ENCODE measurements around the gene ZFP69.
"Not testable (repeated sequence)": the region's sequence is repeated elsewhere in the genome, so short reads cannot be mapped to it uniquely, and the experiment has no call there.

ZFP69 gene

DNA sequence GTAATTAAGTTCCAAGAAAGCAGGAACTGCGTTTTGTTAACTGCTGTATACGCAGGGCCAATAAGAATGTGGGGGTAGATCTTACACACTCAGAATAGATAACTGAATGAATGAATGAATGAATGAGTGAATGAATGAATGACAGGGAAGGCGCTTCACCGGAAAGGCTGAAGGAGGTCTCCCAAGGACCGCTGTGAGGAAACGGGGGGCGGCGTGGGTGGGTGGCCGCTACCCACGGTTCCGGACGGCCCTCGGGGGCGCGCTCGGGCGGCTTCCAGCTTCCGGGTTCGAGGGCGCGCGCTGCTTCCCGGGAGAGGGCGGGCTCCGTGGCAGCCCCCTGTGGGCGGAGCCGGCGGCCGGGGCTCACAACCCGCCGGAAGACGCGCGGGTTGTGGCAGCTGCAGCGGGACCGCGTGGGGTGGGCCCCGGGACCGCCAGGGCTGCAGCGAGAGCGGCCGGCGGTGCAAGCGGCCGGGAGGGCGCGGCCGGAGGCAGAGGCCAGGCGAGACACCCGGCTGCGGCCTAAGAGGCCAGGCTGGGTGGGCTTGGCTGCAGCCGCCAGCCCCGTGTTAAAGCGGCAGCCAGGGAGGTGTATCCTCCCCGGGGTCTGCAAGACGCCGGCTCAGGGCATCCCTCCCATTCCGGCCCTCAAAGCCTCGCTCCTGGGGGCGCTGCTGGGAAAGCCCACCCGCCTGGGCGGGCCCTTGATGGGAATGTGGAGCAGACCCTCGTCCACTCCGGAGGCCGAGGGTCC lies at the start of gene ZFP69:
ZFP69 (plus strand) TSS at position 367 of the 754 bp plus-strand sequence. CDS start 2,072 bp downstream, outside the sequence.
- DNase-seq: peak; percentile 79

DNA sequence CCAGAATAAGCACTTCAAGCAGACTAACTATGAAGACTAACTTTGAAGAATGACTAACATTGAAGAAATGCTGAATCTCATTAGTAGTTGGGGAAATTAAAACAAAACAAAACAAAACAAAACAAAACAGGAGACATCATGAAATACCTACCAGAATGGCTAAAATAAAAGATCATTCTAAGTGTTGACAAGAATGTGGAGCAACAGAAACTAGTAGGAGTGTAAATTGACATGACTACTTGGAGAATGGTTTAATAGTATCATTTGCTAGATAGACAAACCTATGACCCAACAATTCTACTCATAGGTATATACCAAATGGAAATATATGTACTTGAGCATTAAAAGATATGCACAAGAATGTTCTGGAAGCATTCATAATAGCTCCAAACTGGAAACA lies 45.7 kb upstream of the ZFP69 start:
- no peak for DNase-seq

DNA sequence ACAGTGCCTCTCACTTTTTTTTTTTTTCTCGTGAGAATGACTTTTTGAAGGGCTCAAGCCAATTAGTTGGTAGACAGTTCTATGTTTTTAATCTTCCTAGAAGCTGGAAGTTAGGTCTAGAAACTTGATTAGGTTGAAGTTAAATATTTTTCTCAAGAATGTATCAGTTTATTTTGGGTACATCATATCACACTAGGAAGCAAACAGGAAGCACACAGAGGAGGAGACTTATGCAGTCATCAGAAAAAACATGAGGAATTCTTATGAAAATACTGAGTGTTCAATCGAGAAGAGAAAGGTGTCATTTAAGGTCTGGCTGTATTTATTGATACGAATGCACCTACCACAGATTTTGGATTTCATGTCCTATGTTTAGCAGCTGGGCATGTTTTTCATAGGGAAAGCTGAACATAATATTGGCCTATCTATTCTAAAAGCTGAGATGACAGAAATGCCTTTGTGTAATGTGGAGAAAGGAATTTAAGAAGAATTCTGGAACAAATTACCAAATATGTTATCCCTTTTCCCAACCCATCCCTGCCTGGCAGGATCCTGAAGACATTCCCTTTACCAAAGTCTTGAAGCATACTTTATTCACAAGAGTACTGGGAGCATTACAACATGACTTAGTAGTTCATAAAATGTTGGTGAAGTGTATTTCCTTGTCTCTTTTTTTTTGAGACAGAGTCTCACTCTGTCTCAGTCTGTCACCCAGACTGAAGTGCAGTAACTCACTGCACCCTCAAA lies 44.3 kb upstream of the ZFP69 start:
- no peak for DNase-seq

DNA sequence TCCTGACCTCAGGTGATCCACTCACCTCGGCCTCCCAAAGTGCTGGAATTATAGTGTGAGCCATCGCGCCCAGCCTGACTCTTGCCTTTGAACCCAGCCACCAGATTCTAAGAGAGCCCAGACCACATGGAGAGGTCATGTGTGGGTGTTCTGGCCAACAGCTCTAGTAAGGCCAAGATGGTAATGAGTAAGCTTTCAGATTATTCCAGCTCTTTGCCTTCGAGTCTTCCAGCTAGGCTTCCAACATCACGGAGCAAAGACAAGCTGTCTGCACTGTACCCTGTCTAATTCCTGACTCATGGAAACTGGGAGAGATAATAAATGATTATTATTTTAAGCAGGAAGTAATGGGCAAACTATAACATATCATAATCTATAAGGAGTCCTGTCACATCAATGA lies 41.6 kb upstream of the ZFP69 start:
- no peak for DNase-seq

GRCh38 chr1:40435876-40436275 lies 41.2 kb upstream of the ZFP69 start:
- DNase-seq: no peak

- no peak for DNase-seq
Observed at GRCh38 chr1:40438391-40439015, 38.6 kb upstream of the ZFP69 start.

DNA sequence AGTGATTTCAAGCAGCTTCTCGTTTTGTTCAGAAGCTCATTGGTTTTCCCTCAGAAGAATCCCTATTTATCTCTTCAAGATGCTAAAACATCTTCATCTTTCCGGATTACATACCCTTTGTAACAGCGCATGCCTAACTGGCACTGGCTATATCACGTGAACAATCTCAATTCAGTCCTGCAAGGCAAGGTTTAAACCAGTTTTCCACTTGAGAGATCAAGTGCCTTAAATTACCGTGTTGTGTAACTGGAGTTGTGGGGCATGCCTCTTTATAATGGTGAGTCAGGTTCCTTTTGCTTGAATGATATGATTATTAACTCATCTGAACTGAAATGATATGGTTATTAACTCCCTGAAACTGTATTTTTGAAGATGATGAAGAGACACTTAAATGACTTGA lies 37.8 kb upstream of the ZFP69 start:
- no peak for DNase-seq

DNA sequence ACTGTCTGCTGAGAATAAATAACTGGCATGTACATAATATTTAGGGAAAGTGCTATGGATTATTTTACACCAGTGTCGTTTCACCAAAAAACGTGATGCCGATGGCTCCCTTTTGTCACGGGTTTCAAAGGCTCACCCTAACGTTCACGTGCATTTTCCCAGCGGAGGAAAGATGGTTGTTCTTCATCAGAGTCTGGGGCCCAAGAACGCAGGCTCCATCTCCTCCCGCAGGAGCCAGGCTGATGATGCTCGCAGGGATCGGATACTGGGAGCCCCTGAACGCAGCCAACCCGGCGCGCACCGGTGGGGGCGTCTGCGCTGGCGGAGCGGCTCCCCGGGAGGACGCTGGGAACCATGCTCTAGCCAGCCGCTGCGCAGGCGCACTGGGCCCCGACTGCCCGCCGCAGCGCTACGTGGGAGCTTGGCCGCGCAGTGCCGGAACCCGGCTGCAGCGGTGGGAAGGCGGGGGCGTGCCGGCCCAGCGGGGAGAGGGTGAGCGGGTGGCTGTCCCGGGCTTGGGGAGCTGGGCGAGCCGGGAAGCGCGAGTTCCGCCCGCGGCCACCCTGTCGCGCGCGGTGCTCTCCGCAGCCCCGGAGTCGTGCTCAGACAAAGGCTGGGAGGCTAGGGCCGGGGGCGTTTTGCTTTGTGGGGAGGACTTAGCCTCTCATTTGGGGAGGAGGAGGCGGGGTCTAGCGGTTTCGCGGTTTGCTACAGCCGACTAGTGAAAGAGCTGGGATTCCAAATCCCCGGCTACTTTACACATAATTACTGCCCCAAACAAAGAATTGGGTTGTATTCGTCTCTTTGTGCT lies 27.2 kb upstream of the ZFP69 start, which contains the start of gene ZFP69B:
ZFP69B (plus strand) TSS at position 793 of the 811 bp plus-strand sequence. CDS start 486 bp downstream, outside the sequence.
- peak; percentile 97 for DNase-seq

GRCh38 chr1:40450495-40451237 lies 26.4 kb upstream of the ZFP69 start:
- DNase-seq: peak; percentile 62

GRCh38 chr1:40451238-40451585 lies 25.9 kb upstream of the ZFP69 start:
- DNase-seq: no peak

DNA sequence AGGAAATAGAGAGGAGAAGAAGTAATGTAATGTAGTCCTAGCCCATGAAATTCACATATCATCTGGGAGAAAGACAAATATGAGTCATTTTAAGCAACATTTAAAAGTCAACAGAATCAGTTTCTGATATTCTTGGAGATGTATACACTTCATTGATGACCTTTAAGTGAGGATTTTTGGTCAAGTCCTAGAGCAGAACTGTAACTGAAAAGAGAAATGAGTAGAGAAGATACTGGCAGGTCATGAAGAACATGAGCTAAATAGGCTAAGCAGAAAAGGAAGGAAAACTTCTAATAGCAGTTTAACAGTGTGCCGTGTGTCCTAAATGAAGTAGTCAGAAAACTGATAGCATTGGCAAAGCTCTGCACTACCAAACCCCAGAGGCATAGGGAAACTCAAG lies 22.2 kb upstream of the ZFP69 start:
- no peak for DNase-seq

DNA sequence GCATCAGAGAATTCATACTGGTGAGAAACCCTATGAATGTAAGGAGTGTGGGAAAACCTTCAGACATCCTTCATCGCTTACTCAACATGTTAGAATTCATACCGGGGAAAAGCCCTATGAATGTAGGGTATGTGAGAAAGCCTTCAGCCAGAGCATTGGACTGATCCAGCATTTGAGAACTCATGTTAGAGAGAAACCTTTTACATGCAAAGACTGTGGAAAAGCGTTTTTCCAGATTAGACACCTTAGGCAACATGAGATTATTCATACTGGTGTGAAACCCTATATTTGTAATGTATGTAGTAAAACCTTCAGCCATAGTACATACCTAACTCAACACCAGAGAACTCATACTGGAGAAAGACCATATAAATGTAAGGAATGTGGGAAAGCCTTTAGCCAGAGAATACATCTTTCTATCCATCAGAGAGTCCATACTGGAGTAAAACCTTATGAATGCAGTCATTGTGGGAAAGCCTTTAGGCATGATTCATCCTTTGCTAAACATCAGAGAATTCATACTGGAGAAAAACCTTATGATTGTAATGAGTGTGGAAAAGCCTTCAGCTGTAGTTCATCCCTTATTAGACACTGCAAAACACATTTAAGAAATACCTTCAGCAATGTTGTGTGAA lies 14.0 kb upstream of the ZFP69 start:
- DNase-seq: no peak

- no peak for DNase-seq
Observed at GRCh38 chr1:40469327-40469726, 7.8 kb upstream of the ZFP69 start.

DNA sequence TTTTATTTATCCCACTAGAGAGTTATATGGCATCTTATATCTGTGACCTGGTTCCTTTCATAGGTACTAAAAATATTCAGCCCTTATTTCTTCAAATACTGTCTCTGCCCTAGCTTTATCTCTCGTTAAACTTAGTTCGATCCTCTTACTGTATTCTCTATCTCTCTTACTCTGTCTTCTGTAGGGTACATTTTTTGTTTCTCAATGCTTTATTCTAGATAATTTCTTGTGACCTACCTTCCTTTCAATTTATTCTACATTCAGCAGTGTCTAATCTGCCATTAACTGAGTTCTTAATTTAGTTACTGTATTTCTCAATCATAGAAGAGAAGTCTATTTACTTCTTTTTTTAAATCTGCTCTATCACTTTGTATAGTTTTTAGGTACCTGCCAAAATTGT lies 1.8 kb upstream of the ZFP69 start:
- DNase-seq: no peak

GRCh38 chr1:40477678-40478053 lies 576 bp downstream of the ZFP69 start:
- DNase-seq: no peak

- DNase-seq: no peak
Observed at GRCh38 chr1:40478276-40478675, 1.2 kb downstream of the ZFP69 start.

GRCh38 chr1:40479156-40479555 lies 2.1 kb downstream of the ZFP69 start:
- no peak for DNase-seq

DNA sequence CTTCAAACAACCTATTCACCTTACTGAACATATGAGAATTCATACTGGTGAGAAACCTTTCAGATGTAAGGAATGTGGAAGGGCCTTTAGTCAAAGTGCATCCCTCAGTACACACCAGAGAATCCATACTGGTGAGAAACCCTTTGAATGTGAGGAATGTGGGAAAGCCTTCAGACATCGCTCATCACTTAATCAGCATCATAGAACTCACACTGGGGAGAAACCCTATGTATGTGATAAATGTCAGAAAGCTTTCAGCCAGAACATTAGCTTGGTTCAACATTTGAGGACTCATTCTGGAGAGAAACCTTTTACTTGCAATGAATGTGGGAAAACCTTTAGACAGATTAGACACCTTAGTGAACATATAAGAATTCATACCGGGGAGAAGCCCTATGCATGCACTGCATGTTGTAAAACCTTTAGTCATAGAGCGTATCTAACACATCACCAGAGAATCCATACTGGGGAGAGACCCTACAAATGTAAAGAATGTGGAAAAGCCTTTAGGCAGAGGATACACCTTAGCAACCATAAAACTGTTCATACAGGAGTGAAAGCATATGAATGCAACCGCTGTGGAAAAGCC lies 18.3 kb downstream of the ZFP69 start:
- no peak for DNase-seq

- not testable (repeated sequence) for DNase-seq
Observed at GRCh38 chr1:40502651-40503050, 25.6 kb downstream of the ZFP69 start.

- no peak for DNase-seq
Observed at GRCh38 chr1:40507973-40508372, 30.9 kb downstream of the ZFP69 start.
